ENCODE results near the gene CREG2. TPM values are rescaled to one million over a fixed set of nuclear protein-coding genes. Genes with fewer than 3 reads are reported as not detected.

CREG2 gene
- total and polyA plus RNA-seq, 7 experiments from 2014 or later, result 0.56 TPM; not detected in 6

GRCh38 chr2:101402630-101403029 lies 15.3 kb upstream of the CREG2 start:
- H3K4me3 Mint-ChIP-seq, result no peak overlapping the region
- ChIA-PET POLR2A (no interaction called here), CTCF (interaction anchor here (1.2 kb wide), 1 partner anchor 14 kb away, joined by 3 read pairs; no protein-coding TSS in a partner anchor)
- Histone ChIP-seq H3K36me3 (ENCODE audit: control insufficient read depth in 2 of 3, insufficient read depth in 3 of 3, low read length in 3 of 3) (no peaks in the 10 kb centered on the region), H3K9me3 (ENCODE audit: control insufficient read depth in 2 of 3, low read length in 3 of 3) (no peaks in the 10 kb centered on the region), H3K4me3 (ENCODE audit: low read length) (no peak overlapping the region), H3K27me3 (ENCODE audit: control insufficient read depth in 2 of 2, insufficient read depth in 2 of 2, low read length in 2 of 2) (no peaks in the 10 kb centered on the region), H3K4me1 (ENCODE audit: control insufficient read depth in 2 of 2, insufficient read depth in 2 of 2, low read length in 2 of 2) (no peaks in the 10 kb centered on the region), H3K27ac (ENCODE audit: low read depth, low read length) (no peak overlapping the region)
- intact Hi-C loops (cut with micrococcal nuclease), result no loop called here
- no peak for DNase-seq
- peaks cover 5 to 14% (median 11%) of the 10 kb centered on the region in 5 donors for H3K27me3 Mint-ChIP-seq
- no peaks in the 10 kb centered on the region for H3K9me3 Mint-ChIP-seq
- no peak for ATAC-seq
- H3K4me1 Mint-ChIP-seq, result peaks cover 0 to 7% (median 0%) of the 10 kb centered on the region in 7 donors
- no peaks in the 10 kb centered on the region for H3K36me3 Mint-ChIP-seq
- H3K27ac Mint-ChIP-seq, result no peak overlapping the region

GRCh38 chr2:101401906-101402305 lies 14.6 kb upstream of the CREG2 start:
- Histone ChIP-seq H3K36me3 (ENCODE audit: control insufficient read depth in 2 of 3, insufficient read depth in 3 of 3, low read length in 3 of 3) (no peaks in the 10 kb centered on the region), H3K4me1 (ENCODE audit: control insufficient read depth in 2 of 2, insufficient read depth in 2 of 2, low read length in 2 of 2) (no peaks in the 10 kb centered on the region), H3K9me3 (ENCODE audit: control insufficient read depth in 2 of 3, low read length in 3 of 3) (no peaks in the 10 kb centered on the region), H3K4me3 (ENCODE audit: low read length) (no peak overlapping the region), H3K27me3 (ENCODE audit: control insufficient read depth in 2 of 2, insufficient read depth in 2 of 2, low read length in 2 of 2) (no peaks in the 10 kb centered on the region), H3K27ac (ENCODE audit: low read depth, low read length) (no peak overlapping the region)
- no peak for ATAC-seq
- Mint-ChIP-seq H3K27ac (no peak overlapping the region), H3K4me1 (peaks cover 0 to 7% (median 0%) of the 10 kb centered on the region in 7 donors), H3K4me3 (no peak overlapping the region), H3K9me3 (no peaks in the 10 kb centered on the region), H3K27me3 (peaks cover 7 to 19% (median 15%) of the 10 kb centered on the region in 5 donors), H3K36me3 (no peaks in the 10 kb centered on the region)
- DNase-seq, result no peak
- CTCF ChIA-PET, result no interaction called here
- POLR2A ChIA-PET, result no interaction called here
- intact Hi-C loops (cut with micrococcal nuclease), result no loop called here

- H3K9me3 Mint-ChIP-seq, result no peaks in the 10 kb centered on the region
- H3K4me1 Mint-ChIP-seq, result peaks cover 0 to 7% (median 0%) of the 10 kb centered on the region in 7 donors
- no peak overlapping the region for H3K4me3 Mint-ChIP-seq
- ATAC-seq (peak; percentile 29), DNase-seq (no peak)
- no peaks in the 10 kb centered on the region for H3K9me3 ChIP-seq (ENCODE audit: control insufficient read depth in 2 of 3, low read length in 3 of 3)
- H3K27me3 ChIP-seq (ENCODE audit: control insufficient read depth in 2 of 2, insufficient read depth in 2 of 2, low read length in 2 of 2), result peaks cover 0 to under 1% of the 10 kb centered on the region in 2 donors
- ChIA-PET CTCF (no interaction called here), POLR2A (no interaction called here)
- no peak overlapping the region for H3K27ac ChIP-seq (ENCODE audit: low read depth, low read length)
- intact Hi-C loops (cut with micrococcal nuclease), result no loop called here
- no peak overlapping the region for H3K27ac Mint-ChIP-seq
- H3K4me1 ChIP-seq (ENCODE audit: control insufficient read depth in 2 of 2, insufficient read depth in 2 of 2, low read length in 2 of 2), result no peaks in the 10 kb centered on the region
- peaks cover 7 to 20% (median 15%) of the 10 kb centered on the region in 5 donors for H3K27me3 Mint-ChIP-seq
- H3K36me3 Mint-ChIP-seq, result no peaks in the 10 kb centered on the region
- no peak overlapping the region for H3K4me3 ChIP-seq (ENCODE audit: low read length)
- H3K36me3 ChIP-seq (ENCODE audit: control insufficient read depth in 2 of 3, insufficient read depth in 3 of 3, low read length in 3 of 3), result no peaks in the 10 kb centered on the region
These were observed 14.0 kb upstream of the CREG2 start for GRCh38 chr2:101401326-101401665.

- H3K27ac Mint-ChIP-seq, result no peak overlapping the region
- H3K27ac ChIP-seq (ENCODE audit: low read depth, low read length), result no peak overlapping the region
- ATAC-seq (no peak), DNase-seq (no peak)
- H3K36me3 Mint-ChIP-seq, result peaks cover 0 to 6% (median 0%) of the 10 kb centered on the region in 5 donors
- peaks cover 9 to 22% (median 20%) of the 10 kb centered on the region in 5 donors for H3K27me3 Mint-ChIP-seq
- no peak overlapping the region for H3K4me3 ChIP-seq (ENCODE audit: low read length)
- peaks cover 0 to 4% (median 0%) of the 10 kb centered on the region in 11 donors for H3K9me3 Mint-ChIP-seq
- H3K4me1 Mint-ChIP-seq, result peaks cover 0 to 7% (median 0%) of the 10 kb centered on the region in 7 donors
- ChIA-PET CTCF (interaction anchor here (1.1 kb wide), 1 partner anchor 12 kb away, joined by 3 read pairs; no protein-coding TSS in a partner anchor), POLR2A (no interaction called here)
- intact Hi-C loops (cut with micrococcal nuclease), result no loop called here
- H3K4me1 ChIP-seq (ENCODE audit: control insufficient read depth in 2 of 2, insufficient read depth in 2 of 2, low read length in 2 of 2), result no peaks in the 10 kb centered on the region
- H3K4me3 Mint-ChIP-seq, result no peak overlapping the region
- H3K27me3 ChIP-seq (ENCODE audit: control insufficient read depth in 2 of 2, insufficient read depth in 2 of 2, low read length in 2 of 2), result peaks cover 0 to 5% of the 10 kb centered on the region in 2 donors
- H3K9me3 ChIP-seq (ENCODE audit: control insufficient read depth in 2 of 3, low read length in 3 of 3), result no peaks in the 10 kb centered on the region
- H3K36me3 ChIP-seq (ENCODE audit: control insufficient read depth in 2 of 3, insufficient read depth in 3 of 3, low read length in 3 of 3), result no peaks in the 10 kb centered on the region
These were observed 13.4 kb upstream of the CREG2 start for GRCh38 chr2:101400506-101401325.

GRCh38 chr2:101400048-101400447 lies 12.7 kb upstream of the CREG2 start:
- ATAC-seq, result peak; percentile 29
- CTCF ChIA-PET, result interaction anchor here (1.1 kb wide), 1 partner anchor 11 kb away, joined by 3 read pairs; no protein-coding TSS in a partner anchor
- H3K27me3 Mint-ChIP-seq, result peaks cover 9 to 25% (median 21%) of the 10 kb centered on the region in 5 donors

GRCh38 chr2:101399021-101399799 lies 11.9 kb upstream of the CREG2 start:
- Mint-ChIP-seq H3K27me3 (peaks cover 9 to 25% (median 22%) of the 10 kb centered on the region in 5 donors), H3K9me3 (peaks cover 0 to 4% (median 0%) of the 10 kb centered on the region in 11 donors), H3K4me3 (no peak overlapping the region), H3K4me1 (peaks cover 0 to 7% (median 0%) of the 10 kb centered on the region in 7 donors), H3K27ac (no peak overlapping the region), H3K36me3 (peaks cover 0 to 8% (median 0%) of the 10 kb centered on the region in 5 donors)
- ChIA-PET POLR2A (no interaction called here), CTCF (interaction anchor here (0.9 to 1.1 kb wide), 2 partner anchors 11 to 20 kb away, joined by 3 read pairs; no protein-coding TSS in a partner anchor)
- DNase-seq (no peak), ATAC-seq (peak; percentile 38)
- no peaks in the 10 kb centered on the region for H3K36me3 ChIP-seq (ENCODE audit: control insufficient read depth in 2 of 3, insufficient read depth in 3 of 3, low read length in 3 of 3)
- intact Hi-C loops (cut with micrococcal nuclease), result no loop called here
- no peak overlapping the region for H3K27ac ChIP-seq (ENCODE audit: low read depth, low read length)
- no peaks in the 10 kb centered on the region for H3K9me3 ChIP-seq (ENCODE audit: control insufficient read depth in 2 of 3, low read length in 3 of 3)
- H3K4me3 ChIP-seq (ENCODE audit: low read length), result no peak overlapping the region
- peaks cover 0 to 5% of the 10 kb centered on the region in 2 donors for H3K27me3 ChIP-seq (ENCODE audit: control insufficient read depth in 2 of 2, insufficient read depth in 2 of 2, low read length in 2 of 2)
- no peaks in the 10 kb centered on the region for H3K4me1 ChIP-seq (ENCODE audit: control insufficient read depth in 2 of 2, insufficient read depth in 2 of 2, low read length in 2 of 2)

More at GRCh38 chr2:101400048-101400447, 12.7 kb upstream of the CREG2 start:
- Histone ChIP-seq H3K4me3 (ENCODE audit: low read length) (no peak overlapping the region), H3K9me3 (ENCODE audit: control insufficient read depth in 2 of 3, low read length in 3 of 3) (no peaks in the 10 kb centered on the region), H3K27ac (ENCODE audit: low read depth, low read length) (no peak overlapping the region), H3K27me3 (ENCODE audit: control insufficient read depth in 2 of 2, insufficient read depth in 2 of 2, low read length in 2 of 2) (peaks cover 0 to 5% of the 10 kb centered on the region in 2 donors), H3K4me1 (ENCODE audit: control insufficient read depth in 2 of 2, insufficient read depth in 2 of 2, low read length in 2 of 2) (no peaks in the 10 kb centered on the region), H3K36me3 (ENCODE audit: control insufficient read depth in 2 of 3, insufficient read depth in 3 of 3, low read length in 3 of 3) (no peaks in the 10 kb centered on the region)
- no peak for DNase-seq
- Mint-ChIP-seq H3K36me3 (peaks cover 0 to 8% (median 0%) of the 10 kb centered on the region in 5 donors), H3K9me3 (peaks cover 0 to 4% (median 0%) of the 10 kb centered on the region in 11 donors), H3K27ac (no peak overlapping the region), H3K4me3 (no peak overlapping the region), H3K4me1 (peaks cover 0 to 7% (median 0%) of the 10 kb centered on the region in 7 donors)
- intact Hi-C loops (cut with micrococcal nuclease), result no loop called here
- POLR2A ChIA-PET, result no interaction called here

Data from naive thymus-derived CD4-positive, alpha-beta T cell (primary cell).